ENCODE results near the gene EPC2.

Gene EPC2

GRCh38 chr2:148739454-148740105 lies 95.0 kb downstream of the EPC2 start:
- no peaks in the 10 kb centered on the region for H3K4me1 ChIP-seq (ENCODE audit: control insufficient read depth in 1 of 2, insufficient read depth in 1 of 2, low read depth in 1 of 2, low read length in 1 of 2)
- no peak overlapping the region for H3K27ac ChIP-seq
- H3K36me3 ChIP-seq, result no peaks in the 10 kb centered on the region
- H3K4me3 ChIP-seq (ENCODE audit: low read depth in 1 of 2, low read length in 1 of 2), result no peak overlapping the region
- no peaks in the 10 kb centered on the region for H3K27me3 ChIP-seq
- no peaks in the 10 kb centered on the region for H3K9me3 ChIP-seq
- TF ChIP-seq CTCF (IDR thresholded peaks at IDR 0.05), result no peak

- Histone ChIP-seq H3K4me3 (ENCODE audit: low read depth in 1 of 2, low read length in 1 of 2) (no peak overlapping the region), H3K9me3 (no peaks in the 10 kb centered on the region), H3K36me3 (no peaks in the 10 kb centered on the region), H3K4me1 (ENCODE audit: control insufficient read depth in 1 of 2, insufficient read depth in 1 of 2, low read depth in 1 of 2, low read length in 1 of 2) (no peaks in the 10 kb centered on the region), H3K27me3 (no peaks in the 10 kb centered on the region), H3K27ac (no peak overlapping the region)
- TF ChIP-seq CTCF (IDR thresholded peaks at IDR 0.05), result no peak
Observed at GRCh38 chr2:148742373-148742772, 97.8 kb downstream of the EPC2 start.

- Histone ChIP-seq H3K27ac (no peak overlapping the region), H3K4me1 (ENCODE audit: control insufficient read depth in 1 of 2, insufficient read depth in 1 of 2, low read depth in 1 of 2, low read length in 1 of 2) (no peaks in the 10 kb centered on the region), H3K4me3 (ENCODE audit: low read depth in 1 of 2, low read length in 1 of 2) (no peak overlapping the region), H3K27me3 (no peaks in the 10 kb centered on the region), H3K36me3 (no peaks in the 10 kb centered on the region), H3K9me3 (no peaks in the 10 kb centered on the region)
- no peak for TF ChIP-seq CTCF (IDR thresholded peaks at IDR 0.05)
Observed at GRCh38 chr2:148745151-148745851, 100.8 kb downstream of the EPC2 start.

GRCh38 chr2:148746973-148747372 lies 102.4 kb downstream of the EPC2 start:
- Histone ChIP-seq H3K36me3 (no peaks in the 10 kb centered on the region), H3K4me1 (ENCODE audit: control insufficient read depth in 1 of 2, insufficient read depth in 1 of 2, low read depth in 1 of 2, low read length in 1 of 2) (no peaks in the 10 kb centered on the region), H3K9me3 (no peaks in the 10 kb centered on the region), H3K4me3 (ENCODE audit: low read depth in 1 of 2, low read length in 1 of 2) (no peak overlapping the region), H3K27ac (no peak overlapping the region), H3K27me3 (no peaks in the 10 kb centered on the region)
- no peak for TF ChIP-seq CTCF (IDR thresholded peaks at IDR 0.05)

- TF ChIP-seq CTCF (IDR thresholded peaks at IDR 0.05), result no peak
- Histone ChIP-seq H3K4me3 (ENCODE audit: low read depth in 1 of 2, low read length in 1 of 2) (no peak overlapping the region), H3K36me3 (peaks cover 9% of the 10 kb centered on the region), H3K9me3 (no peaks in the 10 kb centered on the region), H3K27ac (no peak overlapping the region), H3K4me1 (ENCODE audit: control insufficient read depth in 1 of 2, insufficient read depth in 1 of 2, low read depth in 1 of 2, low read length in 1 of 2) (peaks cover 7 to 8% of the 10 kb centered on the region in 2 experiments), H3K27me3 (no peaks in the 10 kb centered on the region)
Observed at GRCh38 chr2:148751907-148752306, 107.4 kb downstream of the EPC2 start.

Data from neutrophil (primary cell).